HEK293 (cell line): ENCODE measurements around the gene PRPF19.

Source experiments
- PRDM1 ChIP-seq: fragments of 450-650 bp; formaldehyde crosslinking; IDR thresholded peaks from 2 replicates; pipeline ENCODE4; 2016; ENCODE audit warnings: missing biosample characterization, missing genetic modification characterization
- WT1 ChIP-seq: fragments of 450-650 bp; formaldehyde crosslinking; IDR thresholded peaks from 2 replicates; pipeline ENCODE4 v1.5.1; 2016; ENCODE audit warnings: missing biosample characterization, missing genetic modification characterization
- YY1 ChIP-seq: fragments of 450-650 bp; formaldehyde crosslinking; IDR thresholded peaks from 2 replicates; pipeline ENCODE4 v1.5.1; 2018; ENCODE audit warnings: missing biosample characterization, missing genetic modification characterization
- ZBTB1 ChIP-seq: fragments of 450-650 bp; formaldehyde crosslinking; IDR thresholded peaks from 2 replicates; pipeline ENCODE4 v1.5.1; 2016; ENCODE audit warnings: missing biosample characterization, missing genetic modification characterization
- ZFP41 ChIP-seq: fragments of 450-650 bp; formaldehyde crosslinking; IDR thresholded peaks from 2 replicates; pipeline ENCODE4 v1.5.1; 2016; ENCODE audit warnings: missing biosample characterization, missing genetic modification characterization, borderline replicate concordance
- ZNF133 ChIP-seq: fragments of 450-650 bp; formaldehyde crosslinking; IDR thresholded peaks from 2 replicates; pipeline ENCODE4 v1.5.1; 2016; ENCODE audit warnings: missing biosample characterization, missing genetic modification characterization
- ZNF138 ChIP-seq: fragments of 450-650 bp; formaldehyde crosslinking; IDR thresholded peaks from 2 replicates; pipeline ENCODE4 v1.5.1; 2016; ENCODE audit warnings: missing biosample characterization, missing genetic modification characterization, borderline replicate concordance
- ZNF16 ChIP-seq: fragments of 450-650 bp; formaldehyde crosslinking; IDR thresholded peaks from 2 replicates; pipeline ENCODE4 v1.5.1; 2016; ENCODE audit warnings: low read depth, missing biosample characterization, missing genetic modification characterization
- ZNF175 ChIP-seq: fragments of 450-650 bp; formaldehyde crosslinking; IDR thresholded peaks from 2 replicates; pipeline ENCODE4 v1.5.1; 2016; ENCODE audit warnings: missing biosample characterization, missing genetic modification characterization
- ZNF274 ChIP-seq, 2 experiments: fragments of 200-500 bp in 1 of 2; fragments of 450-650 bp in 1 of 2; sonication (Bioruptor generic) in 1 of 2; formaldehyde crosslinking in 1 of 2; IDR thresholded peaks; 2 replicates each; pipeline versions ENCODE4 v1.5.1 to v1.6.1; 2014 to 2016; ENCODE audit warnings: borderline replicate concordance in 1 of 2, inconsistent platforms in 1 of 2, low read length in 1 of 2, missing biosample characterization in 1 of 2, missing genetic modification characterization in 1 of 2
- ZNF37A ChIP-seq: fragments of 450-650 bp; IDR thresholded peaks from 2 replicates; pipeline ENCODE4 v1.5.1; 2018; ENCODE audit warnings: missing biosample characterization, missing genetic modification characterization
- ZNF433 ChIP-seq: fragments of 450-650 bp; formaldehyde crosslinking; IDR thresholded peaks from 2 replicates; pipeline ENCODE4 v1.5.1; 2016; ENCODE audit warnings: missing biosample characterization, missing genetic modification characterization, low read depth
- ZNF473 ChIP-seq: fragments of 450-650 bp; formaldehyde crosslinking; IDR thresholded peaks from 2 replicates; pipeline ENCODE4 v1.5.1; 2017; ENCODE audit warnings: missing biosample characterization, missing genetic modification characterization
- ZNF549 ChIP-seq: fragments of 450-650 bp; IDR thresholded peaks from 2 replicates; pipeline ENCODE4 v1.5.1; 2018; ENCODE audit warnings: missing biosample characterization, missing genetic modification characterization, mild to moderate bottlenecking, inconsistent platforms, moderate library complexity
- ZNF558 ChIP-seq: fragments of 450-650 bp; formaldehyde crosslinking; IDR thresholded peaks from 2 replicates; pipeline ENCODE4 v1.5.1; 2016; ENCODE audit warnings: missing biosample characterization, missing genetic modification characterization
- ZNF560 ChIP-seq: fragments of 450-650 bp; formaldehyde crosslinking; IDR thresholded peaks from 2 replicates; pipeline ENCODE4 v1.5.1; 2017; ENCODE audit warnings: missing biosample characterization, missing genetic modification characterization, borderline replicate concordance
- ZNF624 ChIP-seq: fragments of 450-650 bp; formaldehyde crosslinking; IDR thresholded peaks from 2 replicates; pipeline ENCODE4 v1.5.1; 2017; ENCODE audit warnings: missing biosample characterization, missing genetic modification characterization
- ZNF664 ChIP-seq: fragments of 450-650 bp; formaldehyde crosslinking; IDR thresholded peaks from 2 replicates; pipeline ENCODE4 v1.5.1; 2016; ENCODE audit warnings: missing biosample characterization, missing genetic modification characterization
- ZNF677 ChIP-seq: fragments of 450-650 bp; IDR thresholded peaks from 2 replicates; pipeline ENCODE4 v1.5.0; 2018; ENCODE audit warnings: missing biosample characterization, mild to moderate bottlenecking, missing genetic modification characterization, moderate library complexity
- ZSCAN30 ChIP-seq: fragments of 450-650 bp; IDR thresholded peaks from 2 replicates; pipeline ENCODE4 v1.5.1; 2018; ENCODE audit warnings: missing biosample characterization, mild to moderate bottlenecking, missing genetic modification characterization, moderate library complexity
- TF ChIP-seq, protein P1 (sequence below): fragments of 450-650 bp; formaldehyde crosslinking; IDR thresholded peaks from 2 replicates; pipeline ENCODE4 v1.5.1; 2016; ENCODE audit warnings: missing biosample characterization, missing genetic modification characterization
- TF ChIP-seq, protein P2 (sequence below): fragments of 450-650 bp; formaldehyde crosslinking; IDR thresholded peaks from 2 replicates; pipeline ENCODE4 v1.5.1; 2017; ENCODE audit warnings: missing biosample characterization, mild to moderate bottlenecking, missing genetic modification characterization, moderate library complexity
- TF ChIP-seq, protein P3 (sequence below): fragments of 450-650 bp; formaldehyde crosslinking; IDR thresholded peaks from 2 replicates; pipeline ENCODE4 v1.5.1; 2016; ENCODE audit warnings: missing biosample characterization, missing genetic modification characterization
- TF ChIP-seq, protein P4 (sequence below): fragments of 450-650 bp; IDR thresholded peaks from 2 replicates; pipeline ENCODE4 v1.5.1; 2018; ENCODE audit warnings: missing biosample characterization, mild to moderate bottlenecking, missing genetic modification characterization
- TF ChIP-seq, protein P5 (sequence below): fragments of 450-650 bp; formaldehyde crosslinking; IDR thresholded peaks from 2 replicates; pipeline ENCODE4 v1.5.1; 2016; ENCODE audit warnings: missing biosample characterization, missing genetic modification characterization
- TF ChIP-seq, protein P6 (sequence below): fragments of 450-650 bp; formaldehyde crosslinking; IDR thresholded peaks from 2 replicates; pipeline ENCODE4 v1.5.1; 2016; ENCODE audit warnings: missing biosample characterization, missing genetic modification characterization
- TF ChIP-seq, protein P7 (sequence below): fragments of 450-650 bp; formaldehyde crosslinking; IDR thresholded peaks from 2 replicates; pipeline ENCODE4 v1.5.1; 2016; ENCODE audit warnings: missing biosample characterization, missing genetic modification characterization

The PRPF19 gene

DNA sequence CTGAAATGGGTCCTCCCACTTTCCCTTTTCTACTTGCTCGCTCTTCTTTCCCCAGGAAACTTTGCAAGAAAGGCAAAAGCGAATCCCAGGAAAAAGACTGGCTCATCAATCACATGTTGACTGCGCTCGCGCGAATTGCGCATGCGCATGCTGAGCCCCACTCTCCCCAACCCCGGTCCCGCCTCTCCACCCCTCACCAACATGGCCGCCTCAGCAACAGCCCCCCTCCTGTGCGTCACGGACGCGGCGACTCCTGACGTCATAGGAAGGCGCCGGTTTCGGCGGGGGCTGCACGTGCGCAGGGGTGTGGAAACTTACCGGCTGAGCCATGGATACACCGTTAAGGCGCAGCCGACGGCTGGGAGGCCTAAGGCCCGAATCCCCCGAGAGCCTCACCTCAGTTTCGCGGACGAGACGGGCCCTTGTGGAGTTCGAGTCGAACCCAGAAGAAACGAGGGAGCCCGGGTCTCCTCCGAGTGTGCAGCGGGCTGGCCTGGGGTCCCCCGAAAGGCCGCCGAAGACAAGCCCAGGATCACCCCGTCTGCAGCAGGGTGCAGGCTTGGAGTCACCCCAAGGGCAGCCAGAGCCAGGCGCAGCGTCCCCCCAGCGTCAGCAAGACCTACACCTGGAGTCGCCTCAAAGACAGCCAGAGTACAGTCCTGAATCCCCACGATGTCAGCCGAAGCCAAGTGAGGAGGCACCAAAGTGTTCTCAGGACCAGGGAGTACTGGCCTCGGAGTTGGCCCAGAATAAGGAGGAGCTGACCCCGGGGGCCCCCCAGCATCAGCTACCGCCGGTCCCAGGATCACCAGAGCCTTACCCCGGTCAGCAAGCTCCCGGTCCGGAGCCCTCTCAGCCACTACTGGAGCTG is 64.4 kb downstream of the PRPF19 start, which contains the start of gene CCDC86 (continued):
- TF ChIP-seq ZNF433 (tag by site-specific recombination) = no peak
- no peak for TF ChIP-seq ZNF677 (tag by site-specific recombination)
- TF ChIP-seq, protein P1, sequence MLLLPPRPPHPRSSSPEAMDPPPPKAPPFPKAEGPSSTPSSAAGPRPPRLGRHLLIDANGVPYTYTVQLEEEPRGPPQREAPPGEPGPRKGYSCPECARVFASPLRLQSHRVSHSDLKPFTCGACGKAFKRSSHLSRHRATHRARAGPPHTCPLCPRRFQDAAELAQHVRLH (tag by site-specific recombination) = no peak
- 0 out of 2 replicates have a peak, but pooled peaks have one; percentile 27 for TF ChIP-seq WT1 (tag by site-specific recombination)
- TF ChIP-seq, protein P2, sequence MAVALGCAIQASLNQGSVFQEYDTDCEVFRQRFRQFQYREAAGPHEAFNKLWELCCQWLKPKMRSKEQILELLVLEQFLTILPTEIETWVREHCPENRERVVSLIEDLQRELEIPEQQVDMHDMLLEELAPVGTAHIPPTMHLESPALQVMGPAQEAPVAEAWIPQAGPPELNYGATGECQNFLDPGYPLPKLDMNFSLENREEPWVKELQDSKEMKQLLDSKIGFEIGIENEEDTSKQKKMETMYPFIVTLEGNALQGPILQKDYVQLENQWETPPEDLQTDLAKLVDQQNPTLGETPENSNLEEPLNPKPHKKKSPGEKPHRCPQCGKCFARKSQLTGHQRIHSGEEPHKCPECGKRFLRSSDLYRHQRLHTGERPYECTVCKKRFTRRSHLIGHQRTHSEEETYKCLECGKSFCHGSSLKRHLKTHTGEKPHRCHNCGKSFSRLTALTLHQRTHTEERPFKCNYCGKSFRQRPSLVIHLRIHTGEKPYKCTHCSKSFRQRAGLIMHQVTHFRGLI (tag by site-specific recombination) = no peak; the same call in 1 of the 2 replicates
- peak; percentile 98 for TF ChIP-seq PRDM1 (tag by site-specific recombination)
- TF ChIP-seq ZNF624 = no peak
- no peak for TF ChIP-seq ZNF274 (IDR thresholded peaks at IDR 0.05; ENCODE audit: low read length)
- no peak for TF ChIP-seq ZNF274 (tag by site-specific recombination; IDR thresholded peaks at IDR 0.05; ENCODE audit: borderline replicate concordance)
- TF ChIP-seq ZNF473 (tag by site-specific recombination) = no peak
- no peak for TF ChIP-seq ZNF16 (tag by site-specific recombination)
- TF ChIP-seq ZFP41 (tag by site-specific recombination) = no peak
- TF ChIP-seq, protein P3, sequence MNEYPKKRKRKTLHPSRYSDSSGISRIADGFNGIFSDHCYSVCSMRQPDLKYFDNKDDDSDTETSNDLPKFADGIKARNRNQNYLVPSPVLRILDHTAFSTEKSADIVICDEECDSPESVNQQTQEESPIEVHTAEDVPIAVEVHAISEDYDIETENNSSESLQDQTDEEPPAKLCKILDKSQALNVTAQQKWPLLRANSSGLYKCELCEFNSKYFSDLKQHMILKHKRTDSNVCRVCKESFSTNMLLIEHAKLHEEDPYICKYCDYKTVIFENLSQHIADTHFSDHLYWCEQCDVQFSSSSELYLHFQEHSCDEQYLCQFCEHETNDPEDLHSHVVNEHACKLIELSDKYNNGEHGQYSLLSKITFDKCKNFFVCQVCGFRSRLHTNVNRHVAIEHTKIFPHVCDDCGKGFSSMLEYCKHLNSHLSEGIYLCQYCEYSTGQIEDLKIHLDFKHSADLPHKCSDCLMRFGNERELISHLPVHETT (tag by site-specific recombination) = peak; percentile 93
- no peak for TF ChIP-seq ZNF558
- TF ChIP-seq ZNF549 (tag by site-specific recombination) = no peak
- TF ChIP-seq ZBTB1 (tag by site-specific recombination) = no peak
- TF ChIP-seq, protein P4, sequence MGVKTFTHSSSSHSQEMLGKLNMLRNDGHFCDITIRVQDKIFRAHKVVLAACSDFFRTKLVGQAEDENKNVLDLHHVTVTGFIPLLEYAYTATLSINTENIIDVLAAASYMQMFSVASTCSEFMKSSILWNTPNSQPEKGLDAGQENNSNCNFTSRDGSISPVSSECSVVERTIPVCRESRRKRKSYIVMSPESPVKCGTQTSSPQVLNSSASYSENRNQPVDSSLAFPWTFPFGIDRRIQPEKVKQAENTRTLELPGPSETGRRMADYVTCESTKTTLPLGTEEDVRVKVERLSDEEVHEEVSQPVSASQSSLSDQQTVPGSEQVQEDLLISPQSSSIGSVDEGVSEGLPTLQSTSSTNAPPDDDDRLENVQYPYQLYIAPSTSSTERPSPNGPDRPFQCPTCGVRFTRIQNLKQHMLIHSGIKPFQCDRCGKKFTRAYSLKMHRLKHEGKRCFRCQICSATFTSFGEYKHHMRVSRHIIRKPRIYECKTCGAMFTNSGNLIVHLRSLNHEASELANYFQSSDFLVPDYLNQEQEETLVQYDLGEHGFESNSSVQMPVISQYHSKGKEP (tag by site-specific recombination) = no peak
- no peak for TF ChIP-seq ZNF560 (tag by site-specific recombination)
- no peak for TF ChIP-seq ZNF175 (tag by site-specific recombination)
- TF ChIP-seq ZNF133 = no peak
- TF ChIP-seq ZNF138 (tag by site-specific recombination) = no peak
- TF ChIP-seq, protein P5, sequence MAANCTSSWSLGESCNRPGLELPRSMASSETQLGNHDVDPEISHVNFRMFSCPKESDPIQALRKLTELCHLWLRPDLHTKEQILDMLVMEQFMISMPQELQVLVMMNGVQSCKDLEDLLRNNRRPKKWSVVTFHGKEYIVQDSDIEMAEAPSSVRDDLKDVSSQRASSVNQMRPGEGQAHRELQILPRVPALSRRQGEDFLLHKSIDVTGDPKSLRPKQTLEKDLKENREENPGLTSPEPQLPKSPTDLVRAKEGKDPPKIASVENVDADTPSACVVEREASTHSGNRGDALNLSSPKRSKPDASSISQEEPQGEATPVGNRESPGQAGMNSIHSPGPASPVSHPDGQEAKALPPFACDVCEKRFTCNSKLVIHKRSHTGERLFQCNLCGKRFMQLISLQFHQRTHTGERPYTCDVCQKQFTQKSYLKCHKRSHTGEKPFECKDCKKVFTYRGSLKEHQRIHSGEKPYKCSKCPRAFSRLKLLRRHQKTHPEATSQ (tag by site-specific recombination) = no peak
- TF ChIP-seq, protein P6, sequence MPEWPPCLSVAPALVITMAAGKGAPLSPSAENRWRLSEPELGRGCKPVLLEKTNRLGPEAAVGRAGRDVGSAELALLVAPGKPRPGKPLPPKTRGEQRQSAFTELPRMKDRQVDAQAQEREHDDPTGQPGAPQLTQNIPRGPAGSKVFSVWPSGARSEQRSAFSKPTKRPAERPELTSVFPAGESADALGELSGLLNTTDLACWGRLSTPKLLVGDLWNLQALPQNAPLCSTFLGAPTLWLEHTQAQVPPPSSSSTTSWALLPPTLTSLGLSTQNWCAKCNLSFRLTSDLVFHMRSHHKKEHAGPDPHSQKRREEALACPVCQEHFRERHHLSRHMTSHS (tag by site-specific recombination) = no peak
- TF ChIP-seq ZNF664 = no peak
- no peak for TF ChIP-seq ZSCAN30 (tag by site-specific recombination)
- TF ChIP-seq ZNF37A (tag by site-specific recombination) = no peak
- TF ChIP-seq YY1 = peak; percentile 94
- TF ChIP-seq, protein P7, sequence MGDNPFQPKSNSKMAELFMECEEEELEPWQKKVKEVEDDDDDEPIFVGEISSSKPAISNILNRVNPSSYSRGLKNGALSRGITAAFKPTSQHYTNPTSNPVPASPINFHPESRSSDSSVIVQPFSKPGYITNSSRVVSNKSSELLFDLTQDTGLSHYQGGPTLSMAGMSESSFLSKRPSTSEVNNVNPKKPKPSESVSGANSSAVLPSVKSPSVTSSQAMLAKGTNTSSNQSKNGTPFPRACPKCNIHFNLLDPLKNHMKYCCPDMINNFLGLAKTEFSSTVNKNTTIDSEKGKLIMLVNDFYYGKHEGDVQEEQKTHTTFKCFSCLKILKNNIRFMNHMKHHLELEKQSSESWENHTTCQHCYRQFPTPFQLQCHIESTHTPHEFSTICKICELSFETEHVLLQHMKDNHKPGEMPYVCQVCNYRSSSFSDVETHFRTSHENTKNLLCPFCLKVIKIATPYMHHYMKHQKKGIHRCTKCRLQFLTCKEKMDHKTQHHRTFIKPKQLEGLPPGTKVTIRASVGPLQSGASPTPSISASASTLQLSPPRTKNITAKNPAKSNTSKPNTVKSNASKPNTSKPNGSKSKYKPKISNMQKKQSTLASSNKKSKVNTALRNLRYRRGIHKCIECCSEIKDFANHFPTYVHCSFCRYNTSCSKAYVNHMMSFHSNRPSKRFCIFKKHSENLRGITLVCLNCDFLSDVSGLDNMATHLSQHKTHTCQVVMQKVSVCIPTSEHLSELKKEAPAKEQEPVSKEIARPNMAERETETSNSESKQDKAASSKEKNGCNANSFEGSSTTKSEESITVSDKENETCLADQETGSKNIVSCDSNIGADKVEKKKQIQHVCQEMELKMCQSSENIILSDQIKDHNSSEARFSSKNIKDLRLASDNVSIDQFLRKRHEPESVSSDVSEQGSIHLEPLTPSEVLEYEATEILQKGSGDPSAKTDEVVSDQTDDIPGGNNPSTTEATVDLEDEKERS = 0 out of 2 replicates have a peak, but pooled peaks have one; percentile 48
